Loucy (cell line): ENCODE results near the gene RNFT2.
"Not testable (repeated sequence)": the region's sequence is repeated elsewhere in the genome, so short reads cannot be mapped to it uniquely, and the experiment has no call there.

Source experiments
- H2AFZ ChIP-seq: fragments of 200-600 bp; sonication (generic); 2 replicates; pipeline ENCODE4 v1.6.0; 2016; ENCODE audit warnings: antibody characterized with exemption, mild to moderate bottlenecking, low read length, moderate library complexity
- H3F3A ChIP-seq: fragments of 200-600 bp; 2 replicates; pipeline ENCODE4 v1.6.0; 2016; ENCODE audit warnings: antibody characterized with exemption, low read depth, mild to moderate bottlenecking
- H3K27me3 ChIP-seq: fragments of 200-600 bp; sonication (generic); 2 replicates; pipeline ENCODE4 v1.6.1; 2014; ENCODE audit warnings: low read length, mild to moderate bottlenecking; ENCODE audit not compliant: insufficient read depth, poor library complexity, severe bottlenecking
- H3K36me3 ChIP-seq: fragments of 200-600 bp; sonication (generic); 2 replicates; pipeline ENCODE4 v1.6.1; 2016; ENCODE audit warnings: low read length; ENCODE audit not compliant: insufficient read depth
- H3K4me1 ChIP-seq: fragments of 200-600 bp; sonication (generic); 2 replicates; pipeline ENCODE4 v1.5.1; 2014; ENCODE audit warnings: low read length, mild to moderate bottlenecking; ENCODE audit not compliant: insufficient read depth, poor library complexity, severe bottlenecking
- H3K4me2 ChIP-seq: fragments of 200-600 bp; sonication (generic); 2 replicates; pipeline ENCODE4 v1.6.0; 2014; ENCODE audit warnings: antibody characterized with exemption, low read length, low read depth, mild to moderate bottlenecking; ENCODE audit not compliant: poor library complexity, severe bottlenecking
- H3K4me3 ChIP-seq: fragments of 200-600 bp; sonication (generic); 2 replicates; pipeline ENCODE4 v1.5.1; 2014; ENCODE audit warnings: low read length, mild to moderate bottlenecking, mixed read lengths; ENCODE audit not compliant: poor library complexity, severe bottlenecking
- H3K79me2 ChIP-seq: fragments of 200-600 bp; sonication (generic); 2 replicates; pipeline ENCODE4 v1.6.1; 2014; ENCODE audit warnings: low read length; ENCODE audit not compliant: insufficient read depth
- H3K9ac ChIP-seq: fragments of 200-600 bp; sonication (generic); 2 replicates; pipeline ENCODE4 v1.6.0; 2014; ENCODE audit warnings: mild to moderate bottlenecking, low read depth, low read length, moderate library complexity; ENCODE audit not compliant: poor library complexity, severe bottlenecking
- H3K9me2 ChIP-seq: fragments of 200-600 bp; sonication (generic); replicated peaks from 2 replicates; pipeline ENCODE4 v1.6.1; 2016; ENCODE audit warnings: low read depth, low read length, mixed read lengths
- H3K9me3 ChIP-seq: fragments of 200-600 bp; sonication (generic); 2 replicates; pipeline ENCODE4 v1.6.1; 2014; ENCODE audit warnings: mild to moderate bottlenecking, antibody characterized with exemption, low read length, low read depth; ENCODE audit not compliant: insufficient read depth
- H4K20me1 ChIP-seq: fragments of 200-600 bp; sonication (generic); 2 replicates; pipeline ENCODE4 v1.6.0; 2014; ENCODE audit warnings: antibody characterized with exemption, low read length, mild to moderate bottlenecking; ENCODE audit not compliant: insufficient read depth, poor library complexity, severe bottlenecking
- EZH2phosphoT487 ChIP-seq: fragments of 200-600 bp; IDR thresholded peaks from 2 replicates; pipeline ENCODE4 v1.6.1; 2018; ENCODE audit warnings: antibody characterized with exemption, mild to moderate bottlenecking, moderate library complexity, borderline replicate concordance
- TF ChIP-seq, protein P1 (sequence below): fragments of 200-600 bp; sonication (generic); conservative IDR thresholded peaks from 2 replicates; pipeline ENCODE4 v1.5.1; 2014; ENCODE audit warnings: mild to moderate bottlenecking, antibody characterized with exemption, low read length

RNFT2 gene

DNA sequence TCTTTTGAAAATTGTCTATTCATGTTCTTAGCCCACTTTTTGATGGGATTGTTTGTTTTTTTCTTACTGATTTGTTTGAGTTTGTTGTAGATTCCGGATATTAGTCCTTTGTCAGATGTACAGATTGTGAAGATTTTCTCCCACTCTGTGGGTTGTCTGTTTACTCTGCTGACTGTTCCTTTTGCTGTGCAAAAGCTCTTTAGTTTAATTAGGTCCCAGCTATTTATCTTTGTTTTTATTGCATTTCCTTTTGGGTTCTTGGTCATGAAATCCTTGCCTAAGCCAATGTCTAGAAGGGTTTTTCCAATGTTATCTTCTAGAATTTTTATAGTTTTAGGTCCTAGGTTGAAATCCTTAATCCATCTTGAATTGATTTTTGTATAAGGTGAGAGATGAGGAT, 16.7 kb downstream of the RNFT2 start:
- not testable (repeated sequence) for H3K4me2 ChIP-seq, H3K36me3 ChIP-seq, H3K4me3 ChIP-seq, H3K4me1 ChIP-seq, H3K9me2 ChIP-seq, H3K79me2 ChIP-seq, H4K20me1 ChIP-seq, H3K9me3 ChIP-seq, H3K27me3 ChIP-seq, H2AFZ ChIP-seq, H3F3A ChIP-seq, H3K9ac ChIP-seq

DNA sequence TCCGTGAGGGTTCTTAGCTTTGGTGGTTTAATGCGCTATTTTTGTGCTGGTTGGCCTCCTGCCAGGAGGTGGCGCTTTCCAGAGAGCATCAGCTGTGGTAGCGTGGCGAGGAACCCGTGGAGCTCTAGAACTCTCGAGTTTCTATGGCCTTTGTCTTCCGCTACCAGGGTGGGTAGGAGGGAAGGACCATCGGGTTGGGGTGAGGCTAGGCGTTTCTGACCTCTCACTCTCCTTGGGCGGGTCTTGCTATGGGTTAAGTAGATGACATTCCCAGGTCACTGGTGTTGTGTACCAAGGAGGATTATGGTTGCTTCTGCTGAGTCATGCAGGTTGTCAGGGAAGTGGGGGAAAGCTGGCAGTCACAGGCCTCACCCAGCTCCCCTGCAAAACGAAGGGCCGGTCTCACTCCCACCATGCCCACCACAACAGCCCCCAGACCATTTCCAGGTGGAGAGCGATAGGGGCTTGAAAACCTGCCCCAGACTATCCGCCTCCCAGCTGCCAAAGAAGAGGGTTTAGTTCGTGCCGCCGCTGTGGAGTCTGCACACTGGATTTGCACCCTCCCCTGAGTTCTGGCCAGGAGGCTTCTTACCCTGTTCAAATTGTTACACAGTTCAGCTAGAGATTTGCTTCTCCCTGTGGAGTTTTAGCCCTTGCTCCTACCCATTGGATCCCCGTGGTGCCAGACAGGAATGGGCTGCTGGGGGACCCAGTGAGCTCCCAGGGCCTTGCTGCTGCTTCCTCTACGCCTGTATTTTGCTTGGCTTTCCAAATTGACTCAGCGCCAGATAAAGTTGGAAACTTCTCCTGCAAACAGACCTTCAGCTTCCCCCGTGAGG, 21.9 kb downstream of the RNFT2 start:
- H3F3A ChIP-seq, result no peaks in the 10 kb centered on the region
- H3K9me3 ChIP-seq, result no peaks in the 10 kb centered on the region
- H3K4me3 ChIP-seq, result peak overlapping the region; percentile 85
- no peak for TF ChIP-seq EZH2phosphoT487
- TF ChIP-seq, protein P1, sequence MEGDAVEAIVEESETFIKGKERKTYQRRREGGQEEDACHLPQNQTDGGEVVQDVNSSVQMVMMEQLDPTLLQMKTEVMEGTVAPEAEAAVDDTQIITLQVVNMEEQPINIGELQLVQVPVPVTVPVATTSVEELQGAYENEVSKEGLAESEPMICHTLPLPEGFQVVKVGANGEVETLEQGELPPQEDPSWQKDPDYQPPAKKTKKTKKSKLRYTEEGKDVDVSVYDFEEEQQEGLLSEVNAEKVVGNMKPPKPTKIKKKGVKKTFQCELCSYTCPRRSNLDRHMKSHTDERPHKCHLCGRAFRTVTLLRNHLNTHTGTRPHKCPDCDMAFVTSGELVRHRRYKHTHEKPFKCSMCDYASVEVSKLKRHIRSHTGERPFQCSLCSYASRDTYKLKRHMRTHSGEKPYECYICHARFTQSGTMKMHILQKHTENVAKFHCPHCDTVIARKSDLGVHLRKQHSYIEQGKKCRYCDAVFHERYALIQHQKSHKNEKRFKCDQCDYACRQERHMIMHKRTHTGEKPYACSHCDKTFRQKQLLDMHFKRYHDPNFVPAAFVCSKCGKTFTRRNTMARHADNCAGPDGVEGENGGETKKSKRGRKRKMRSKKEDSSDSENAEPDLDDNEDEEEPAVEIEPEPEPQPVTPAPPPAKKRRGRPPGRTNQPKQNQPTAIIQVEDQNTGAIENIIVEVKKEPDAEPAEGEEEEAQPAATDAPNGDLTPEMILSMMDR, result peak; percentile 57
- H3K9ac ChIP-seq, result peak overlapping the region; percentile 91
- H3K79me2 ChIP-seq, result peaks cover 18% of the 10 kb centered on the region; the same call in 1 of the 2 replicates
- H4K20me1 ChIP-seq, result no peaks in the 10 kb centered on the region
- H3K36me3 ChIP-seq, result no peaks in the 10 kb centered on the region
- no peaks in the 10 kb centered on the region for H3K27me3 ChIP-seq
- H2AFZ ChIP-seq, result peak overlapping the region; percentile 87
- H3K9me2 ChIP-seq, result no peaks in the 10 kb centered on the region
- peak overlapping the region; percentile 74 for H3K4me2 ChIP-seq
- H3K4me1 ChIP-seq, result no peaks in the 10 kb centered on the region

DNA sequence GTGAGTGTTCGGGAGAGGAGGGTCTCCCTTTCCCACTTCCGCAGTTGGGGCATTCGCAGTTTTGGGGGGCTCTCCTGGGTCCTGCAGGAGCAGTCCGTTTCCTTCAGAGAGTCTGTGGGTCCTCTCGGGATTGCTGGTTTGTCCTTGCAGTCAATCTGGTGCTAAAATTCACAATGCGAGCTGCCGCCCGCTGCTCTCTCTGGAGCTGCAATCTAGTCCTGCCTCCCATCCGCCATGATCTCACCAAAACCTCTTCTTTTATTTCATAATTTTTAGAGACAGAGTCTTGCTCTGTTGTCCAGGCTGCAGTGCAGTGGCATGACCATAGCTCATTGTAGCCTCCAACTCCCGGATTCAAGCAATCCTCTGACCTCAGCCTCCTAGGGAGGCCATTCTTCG, 22.5 kb downstream of the RNFT2 start:
- peak overlapping the region; percentile 85 for H3K4me3 ChIP-seq
- peak overlapping the region; percentile 91 for H3K9ac ChIP-seq

More for the DNA sequence above, 22.5 kb downstream of the RNFT2 start:
- 0 out of 2 replicates have a peak overlapping the region, but pooled peaks have one; percentile 87 for H2AFZ ChIP-seq
- no peaks in the 10 kb centered on the region for H3K9me3 ChIP-seq
- no peaks in the 10 kb centered on the region for H3K36me3 ChIP-seq
- no peaks in the 10 kb centered on the region for H3K27me3 ChIP-seq
- peak overlapping the region; percentile 74 for H3K4me2 ChIP-seq
- H3K79me2 ChIP-seq, result peaks cover 18% of the 10 kb centered on the region; the same call in 1 of the 2 replicates
- H3K9me2 ChIP-seq, result no peaks in the 10 kb centered on the region
- H3K4me1 ChIP-seq, result no peaks in the 10 kb centered on the region
- H3F3A ChIP-seq, result no peaks in the 10 kb centered on the region
- no peak for TF ChIP-seq EZH2phosphoT487
- TF ChIP-seq, protein P1, result no peak
- H4K20me1 ChIP-seq, result no peaks in the 10 kb centered on the region
